22Rv1 (cell line): Measurements from ENCODE around the gene TNFRSF25.

Experiments used
- H3K27ac ChIP-seq: fragments of 450-650 bp; 2 replicates; pipeline ENCODE4 v1.5.1; 2017
- CTCF ChIP-seq: fragments of 450-650 bp; IDR thresholded peaks from 2 replicates; pipeline ENCODE4 v1.5.1; 2017; ENCODE audit warnings: mild to moderate bottlenecking
- ZFX ChIP-seq: fragments of 450-650 bp; IDR thresholded peaks from 2 replicates; pipeline ENCODE4 v1.6.1; 2017; ENCODE audit warnings: antibody characterized with exemption, borderline replicate concordance

Gene TNFRSF25

GRCh38 chr1:6477039-6477820 lies 11.3 kb upstream of the TNFRSF25 start:
- H3K27ac ChIP-seq = no peak overlapping the region
- TF ChIP-seq ZFX (no peak), CTCF (no peak)

GRCh38 chr1:6476483-6476882 lies 10.5 kb upstream of the TNFRSF25 start:
- TF ChIP-seq CTCF (no peak), ZFX (no peak)
- no peak overlapping the region for H3K27ac ChIP-seq

GRCh38 chr1:6475381-6476133 lies 9.6 kb upstream of the TNFRSF25 start:
- no peak overlapping the region for H3K27ac ChIP-seq
- TF ChIP-seq CTCF = peak; percentile 98
- no peak for TF ChIP-seq ZFX

- no peak overlapping the region for H3K27ac ChIP-seq
- no peak for TF ChIP-seq ZFX
- TF ChIP-seq CTCF = no peak
These were observed 8.9 kb upstream of the TNFRSF25 start for GRCh38 chr1:6474815-6475282.

DNA sequence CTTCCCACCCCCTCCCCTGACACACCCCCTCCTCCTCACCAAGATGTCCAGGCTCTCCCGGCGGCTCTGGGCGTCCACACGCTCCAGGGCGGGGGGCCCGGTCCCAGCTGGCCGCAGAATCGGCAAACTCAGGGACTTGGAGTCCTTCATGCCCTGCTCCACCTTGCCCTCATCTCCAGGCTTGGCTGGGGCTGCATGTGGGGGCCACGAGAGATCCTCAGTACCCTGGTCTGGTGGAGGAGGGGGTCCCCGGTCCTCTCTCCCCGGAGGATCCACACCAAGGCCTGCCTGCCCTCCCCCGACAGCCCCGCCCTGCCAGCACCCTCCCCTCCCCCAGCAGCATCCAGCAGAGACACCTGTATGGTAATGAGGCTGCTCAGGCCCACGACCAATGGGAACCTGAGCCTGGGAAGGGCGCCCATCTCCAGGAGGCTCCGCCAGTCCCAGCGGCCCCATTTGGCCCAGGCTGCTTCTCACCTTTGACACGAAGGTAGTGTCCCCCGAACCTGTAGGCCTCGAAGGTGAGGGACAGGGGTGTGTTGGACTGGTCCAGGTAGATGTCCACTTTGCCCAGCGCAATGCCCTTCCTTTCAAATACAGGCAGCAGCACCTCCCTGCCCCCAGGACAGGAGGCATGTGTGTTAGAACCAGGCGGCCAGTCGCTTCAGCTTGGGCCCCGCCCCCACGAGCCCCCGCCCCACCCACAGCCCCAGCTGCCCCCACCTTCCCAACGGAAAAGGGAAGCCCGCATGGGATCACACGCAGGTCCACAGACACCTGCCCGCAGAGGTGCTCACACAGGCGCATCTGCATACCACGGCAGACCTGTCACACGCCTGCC lies 8.2 kb upstream of the TNFRSF25 start:
- TF ChIP-seq ZFX (no peak), CTCF (no peak)
- H3K27ac ChIP-seq = no peak overlapping the region

GRCh38 chr1:6473156-6473555 lies 7.2 kb upstream of the TNFRSF25 start:
- H3K27ac ChIP-seq = no peak overlapping the region
- TF ChIP-seq ZFX (no peak), CTCF (no peak)
